NCI-H2029 treated with DMSO at 0.1 percent for 48 hours (cell line): Measurements from ENCODE around the gene PROS1.
"Not testable (repeated sequence)": the region's sequence is repeated elsewhere in the genome, so short reads cannot be mapped to it uniquely, and the experiment has no call there.

Experiments used
- DNase-seq: peaks from one replicate; lab custom pipeline; 2025; lab: John Stamatoyannopoulos, UW

PROS1 gene

DNA sequence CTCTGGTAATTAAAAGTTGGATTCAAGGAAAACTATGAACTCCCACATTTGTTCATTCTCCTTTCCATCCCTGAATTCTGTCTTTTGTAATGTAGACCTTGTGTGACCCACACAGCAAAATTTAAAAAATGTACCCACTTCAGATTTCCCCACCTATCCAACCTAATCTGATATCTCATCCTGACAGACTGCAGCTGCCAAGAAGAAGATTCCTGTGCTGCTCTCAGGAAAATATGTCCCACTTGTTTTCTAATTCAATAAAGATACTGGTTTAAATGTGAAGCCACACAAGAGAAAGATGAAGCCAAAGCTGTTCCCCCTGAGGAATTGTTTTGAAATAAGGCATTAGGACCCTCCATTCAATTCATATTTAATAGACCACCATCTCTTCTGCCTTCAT is 100.3 kb downstream of the PROS1 start:
- DNase-seq, result not testable (repeated sequence)

DNA sequence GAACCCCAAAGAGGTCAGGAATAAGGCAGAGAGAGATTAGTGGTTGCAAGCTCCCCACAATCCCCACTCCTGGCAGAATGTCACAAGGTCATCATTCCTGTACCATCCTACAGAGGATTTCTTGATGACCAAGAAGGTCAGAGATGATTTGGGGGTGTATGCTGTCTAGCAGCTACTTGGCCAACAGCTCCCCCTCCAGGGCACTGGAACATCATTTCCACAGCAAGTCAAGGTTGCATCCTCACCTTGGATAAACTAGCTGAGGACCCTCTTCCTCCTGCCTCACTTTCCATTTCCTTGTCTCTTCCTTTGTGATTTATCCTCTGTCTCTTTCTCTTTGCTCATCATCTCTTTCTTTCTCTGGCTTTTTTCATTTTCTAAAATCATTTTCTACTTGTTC is 106.3 kb downstream of the PROS1 start:
- DNase-seq, result no peak

DNA sequence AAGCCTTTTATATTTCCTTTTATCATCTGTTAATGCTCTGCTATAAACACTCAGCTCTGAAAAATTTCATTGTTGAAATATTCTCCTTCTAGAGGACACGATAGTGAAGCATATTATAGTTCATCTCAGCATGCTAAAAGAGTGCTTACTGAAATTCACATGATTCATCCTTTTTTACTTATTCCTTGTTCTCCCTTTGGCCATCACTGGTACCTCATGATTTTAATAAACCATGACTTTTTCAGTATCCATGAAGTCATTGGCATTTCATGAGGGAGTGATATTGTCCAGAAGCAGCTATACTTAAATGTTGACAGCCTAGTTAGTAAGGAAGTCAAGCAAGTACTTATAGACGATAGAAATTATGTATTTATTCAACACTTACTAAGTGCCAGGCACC is 112.7 kb downstream of the PROS1 start:
- no peak for DNase-seq

DNA sequence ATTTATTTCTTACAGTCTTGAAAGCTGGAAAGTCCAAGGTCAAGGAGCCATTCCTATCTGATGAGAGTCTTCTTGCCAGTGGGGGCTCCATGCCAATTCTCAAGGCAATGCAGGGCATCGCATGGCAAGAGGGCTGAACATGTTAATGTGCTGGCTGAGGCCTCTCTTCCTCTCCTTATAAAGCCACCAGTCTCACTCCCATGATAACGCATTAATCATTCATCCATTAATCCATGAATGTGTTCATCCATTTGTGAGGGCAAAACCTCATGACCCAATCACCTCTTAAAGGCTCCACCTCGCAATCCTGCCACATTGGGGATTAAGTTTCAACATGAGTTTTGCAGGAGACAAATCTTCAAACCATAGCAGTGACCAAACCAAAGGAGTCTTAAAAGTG is 118.3 kb downstream of the PROS1 start:
- DNase-seq, result no peak

DNA sequence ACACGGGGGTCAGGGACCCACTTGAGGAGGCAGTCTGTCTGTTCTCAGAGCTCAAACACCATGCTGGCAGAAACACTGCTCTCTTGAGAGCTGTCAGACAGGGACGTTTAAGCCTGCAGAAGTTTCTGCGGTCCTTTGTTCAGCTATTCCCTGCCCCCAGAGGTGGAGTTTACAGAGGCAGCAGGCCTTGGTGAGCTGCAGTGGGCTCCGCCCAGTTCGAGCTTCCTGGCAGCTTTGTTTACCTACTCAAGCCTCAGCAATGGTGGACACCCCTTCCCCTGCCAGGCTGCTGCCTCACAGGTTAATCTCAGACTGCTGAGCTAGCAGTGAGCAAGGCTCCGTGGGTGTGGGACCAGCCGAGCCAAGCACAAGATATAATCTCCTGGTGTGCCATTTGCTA is 121.5 kb downstream of the PROS1 start:
- not testable (repeated sequence) for DNase-seq

DNA sequence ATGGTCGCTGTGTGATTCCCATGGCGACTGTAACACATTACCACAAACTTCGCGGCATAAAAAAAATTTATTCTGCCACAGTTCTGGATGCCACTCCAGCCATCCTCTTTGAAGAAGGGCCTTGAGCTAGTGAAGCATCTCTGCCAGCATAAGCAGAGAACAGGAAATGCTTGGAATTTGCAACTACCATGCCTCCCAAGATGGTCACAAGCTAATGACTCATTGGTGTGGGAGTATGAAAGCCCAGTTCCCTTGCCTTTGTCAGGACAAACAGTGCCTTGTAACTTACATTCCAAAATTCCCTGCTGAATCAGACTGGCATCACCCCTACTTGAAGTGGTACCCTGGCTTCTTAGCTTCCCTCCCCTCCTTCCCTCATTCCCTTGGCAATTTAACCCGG is 129.7 kb downstream of the PROS1 start:
- DNase-seq, result no peak

DNA sequence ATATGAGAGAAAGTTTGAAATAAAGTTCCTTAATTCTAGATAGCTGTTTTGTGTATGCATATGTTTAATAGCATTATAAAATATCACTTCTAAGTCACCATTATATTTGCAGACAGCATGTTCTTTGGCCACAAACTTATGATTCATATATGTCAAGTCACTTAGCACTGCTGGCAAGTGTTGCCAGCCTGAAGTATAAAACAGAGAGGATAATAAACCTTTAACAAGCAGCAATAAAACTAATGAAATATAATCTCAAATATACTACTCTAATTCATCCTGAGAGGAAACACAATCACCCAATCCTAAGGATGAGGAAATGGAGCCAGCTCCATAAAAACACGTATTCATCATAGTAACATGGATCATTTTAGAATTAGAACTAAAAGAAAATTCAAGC is 134.5 kb downstream of the PROS1 start:
- DNase-seq, result not testable (repeated sequence)
